Testis (tissue), 3 donors: ENCODE results near the gene MGLL. TPM values are rescaled to one million over a fixed set of nuclear protein-coding genes. Genes with fewer than 3 reads are reported as not detected.

ENCODE experiments used
- DNase-seq: peaks from one replicate; pipeline ENCODE4 v3.0.0-alpha.2; 2019
- H3K27ac ChIP-seq, 2 donors: fragments of 200-600 bp; sonication (generic); one replicate each; pipeline ENCODE4 v1.5.1; 2019
- H3K27me3 ChIP-seq: fragments of 200-600 bp; sonication (generic); one replicate; pipeline ENCODE4 v1.5.1; 2019
- H3K36me3 ChIP-seq: fragments of 200-600 bp; sonication (generic); one replicate; pipeline ENCODE4 v1.5.1; 2017; ENCODE audit warnings: low read depth; ENCODE audit errors: missing control alignments
- H3K4me1 ChIP-seq: fragments of 200-600 bp; sonication (generic); one replicate; pipeline ENCODE4 v1.5.1; 2019
- H3K4me3 ChIP-seq, 2 donors: fragments of 200-600 bp; sonication (generic); one replicate each; pipeline ENCODE4 v1.5.1; 2017 to 2019
- H3K9me3 ChIP-seq: fragments of 200-600 bp; sonication (generic); one replicate; pipeline ENCODE4 v1.5.1; 2017
- CTCF ChIP-seq, 3 experiments: fragments of 450-650 bp in 2 of 3; fragments of 200-600 bp in 1 of 3; sonication (generic) in 1 of 3; IDR thresholded peaks; one replicate each; pipeline ENCODE4 v1.5.1; 2016 to 2019; ENCODE audit warnings: antibody characterized with exemption in 3 of 3, mild to moderate bottlenecking in 2 of 3, moderate library complexity in 1 of 3
- POLR2A ChIP-seq: fragments of 450-650 bp; IDR thresholded peaks from one replicate; pipeline ENCODE4 v1.6.1; 2017; ENCODE audit warnings: antibody characterized with exemption, mild to moderate bottlenecking, moderate library complexity
- WGBS, 2 donors: methylation state at CpG; one replicate each; pipeline ENCODE4 v1.1.5; 2018; 5-methylcytosine and 5-hydroxymethylcytosine counted together
- intact Hi-C: fragments of 100-400 bp; cut with DNase I; formaldehyde crosslinking; loops from one replicate; pipeline ENCODE4 v1.15.1; 2023; ENCODE audit warnings: low total_unique reads
- polyA plus RNA-seq: library from polyadenylated mRNA; stranded (reverse); fragments of 350-450 nt; fragmentation: Illumina TruSeq; extraction: RNeasy Lipid Tissue Mini Kit (QIAGEN cat#74804); gene quantifications from one replicate; pipeline ENCODE4 v1.2.3, GENCODE V29; 2014; ENCODE audit warnings: low read depth, low replicate concordance; ENCODE audit not compliant: insufficient read depth
- total RNA-seq, 2 donors: library from RNA; depleted of rRNA; stranded (reverse); fragments of >200 nt; gene quantifications; one replicate each; pipeline ENCODE4 v1.2.3, GENCODE V29; 2016

The MGLL gene
- total and polyA plus RNA-seq, 3 donors from 2014 or later: 18.3 to 26.0 (median 19.2) TPM

- Histone ChIP-seq H3K36me3 (no peaks in the 10 kb centered on the region), H3K4me1 (peaks cover 16% of the 10 kb centered on the region), H3K27me3 (no peaks in the 10 kb centered on the region), H3K27ac (no peak overlapping the region), H3K4me3 (no peak overlapping the region), H3K9me3 (no peaks in the 10 kb centered on the region)
- DNase-seq: no peak
- no peak for TF ChIP-seq POLR2A
- intact Hi-C loops: no loop called here
- 92 to 94% methylated on average over 15 of the region's 15 CpGs for WGBS, 2 donors
Measured at GRCh38 chr3:127720161-127720823, 102.0 kb downstream of the MGLL start.

GRCh38 chr3:127719369-127719768 lies 102.9 kb downstream of the MGLL start:
- 86 to 92% methylated on average over 8 of the region's 8 CpGs for WGBS, 2 donors
- intact Hi-C loops: no loop called here
- Histone ChIP-seq H3K27me3 (no peaks in the 10 kb centered on the region), H3K4me1 (peaks cover 17% of the 10 kb centered on the region), H3K9me3 (no peaks in the 10 kb centered on the region), H3K4me3 (no peak overlapping the region), H3K36me3 (no peaks in the 10 kb centered on the region), H3K27ac (no peak overlapping the region)
- no peak for TF ChIP-seq POLR2A
- TF ChIP-seq CTCF (IDR thresholded peaks at IDR 0.05): no peak
- DNase-seq: no peak

GRCh38 chr3:127718916-127719290 lies 103.4 kb downstream of the MGLL start:
- H3K9me3 ChIP-seq: no peaks in the 10 kb centered on the region
- intact Hi-C loops: no loop called here
- H3K36me3 ChIP-seq: no peaks in the 10 kb centered on the region
- WGBS, 2 donors: 67 to 72% methylated on average over 3 of the region's 3 CpGs
- peaks cover 22% of the 10 kb centered on the region for H3K4me1 ChIP-seq
- no peak for TF ChIP-seq CTCF (IDR thresholded peaks at IDR 0.05)
- no peak for TF ChIP-seq POLR2A
- no peak overlapping the region for H3K4me3 ChIP-seq
- H3K27me3 ChIP-seq: no peaks in the 10 kb centered on the region
- no peak overlapping the region for H3K27ac ChIP-seq
- no peak for DNase-seq

- Histone ChIP-seq H3K27ac (no peak overlapping the region), H3K9me3 (no peaks in the 10 kb centered on the region), H3K36me3 (no peaks in the 10 kb centered on the region), H3K27me3 (no peaks in the 10 kb centered on the region), H3K4me1 (peaks cover 26% of the 10 kb centered on the region), H3K4me3 (no peak overlapping the region)
- DNase-seq: no peak
- WGBS, 2 donors: 84 to 89% methylated on average over 7 of the region's 7 CpGs
- TF ChIP-seq CTCF (IDR thresholded peaks at IDR 0.05) (no peak), POLR2A (no peak)
- intact Hi-C loops: no loop called here
Measured at GRCh38 chr3:127718245-127718915, 103.9 kb downstream of the MGLL start.

GRCh38 chr3:127717357-127718244 lies 104.7 kb downstream of the MGLL start:
- intact Hi-C loops: no loop called here
- Histone ChIP-seq H3K9me3 (no peaks in the 10 kb centered on the region), H3K36me3 (no peaks in the 10 kb centered on the region), H3K4me1 (peaks cover 25% of the 10 kb centered on the region), H3K27ac (no peak overlapping the region), H3K27me3 (no peaks in the 10 kb centered on the region), H3K4me3 (no peak overlapping the region)
- TF ChIP-seq CTCF (IDR thresholded peaks at IDR 0.05): no peak
- TF ChIP-seq POLR2A: no peak
- WGBS, 2 donors: 68 to 82% methylated on average over 9 to 14 of the region's 14 CpGs
- DNase-seq: no peak
